GF-D8 (cell line): ENCODE data around the gene ZNF202.
"Not testable (repeated sequence)": the region's sequence is repeated elsewhere in the genome, so short reads cannot be mapped to it uniquely, and the experiment has no call there.

ENCODE experiments used
- DNase-seq: peaks from one replicate; lab custom pipeline; 2025; lab: John Stamatoyannopoulos, UW

The ZNF202 gene

GRCh38 chr11:123741159-123742030 is at the start of gene ZNF202:
ZNF202 (minus strand) TSS chr11:123741660; CDS start chr11:123730888, 10,772 bp downstream.
- peak; percentile 92 for DNase-seq

- DNase-seq = no peak
These were observed 42.1 kb upstream of the ZNF202 start for GRCh38 chr11:123783536-123783935.

GRCh38 chr11:123778511-123778910 is 37.1 kb upstream of the ZNF202 start:
- no peak for DNase-seq

- DNase-seq = no peak
These were observed 34.5 kb upstream of the ZNF202 start for GRCh38 chr11:123775715-123776549.

GRCh38 chr11:123775289-123775688 is 33.8 kb upstream of the ZNF202 start:
- no peak for DNase-seq

GRCh38 chr11:123773959-123774358 is 32.5 kb upstream of the ZNF202 start:
- no peak for DNase-seq

GRCh38 chr11:123773026-123773425 is 31.6 kb upstream of the ZNF202 start:
- no peak for DNase-seq

GRCh38 chr11:123771664-123772063 is 30.2 kb upstream of the ZNF202 start:
- DNase-seq = no peak

- no peak for DNase-seq
These were observed 29.3 kb upstream of the ZNF202 start for GRCh38 chr11:123770712-123771111.

GRCh38 chr11:123765601-123766000 is 24.1 kb upstream of the ZNF202 start:
- no peak for DNase-seq

- DNase-seq = no peak
These were observed 21.0 kb upstream of the ZNF202 start for GRCh38 chr11:123762422-123762821.

GRCh38 chr11:123760894-123761293 is 19.4 kb upstream of the ZNF202 start:
- DNase-seq = no peak

- no peak for DNase-seq
These were observed 16.5 kb upstream of the ZNF202 start for GRCh38 chr11:123757976-123758375.

- no peak for DNase-seq
These were observed 14.4 kb upstream of the ZNF202 start for GRCh38 chr11:123755813-123756212.

GRCh38 chr11:123755344-123755743 is 13.9 kb upstream of the ZNF202 start:
- no peak for DNase-seq

GRCh38 chr11:123754101-123754568 is 12.7 kb upstream of the ZNF202 start, which contains the start of gene OR6X1:
OR6X1 (minus strand) TSS chr11:123754518; CDS start chr11:123754518, 0 bp downstream.
- DNase-seq = no peak

- no peak for DNase-seq
These were observed 11.7 kb upstream of the ZNF202 start for GRCh38 chr11:123753110-123753509.

- no peak for DNase-seq
These were observed 10.3 kb upstream of the ZNF202 start for GRCh38 chr11:123751781-123752180.

- not testable (repeated sequence) for DNase-seq
These were observed 6.9 kb upstream of the ZNF202 start for GRCh38 chr11:123748349-123748748.

GRCh38 chr11:123745764-123746451 is 4.4 kb upstream of the ZNF202 start:
- DNase-seq = no peak

GRCh38 chr11:123742724-123743120 is 1.3 kb upstream of the ZNF202 start:
- no peak for DNase-seq
